ENCODE measurements around the gene SRPK2.

The SRPK2 gene

DNA sequence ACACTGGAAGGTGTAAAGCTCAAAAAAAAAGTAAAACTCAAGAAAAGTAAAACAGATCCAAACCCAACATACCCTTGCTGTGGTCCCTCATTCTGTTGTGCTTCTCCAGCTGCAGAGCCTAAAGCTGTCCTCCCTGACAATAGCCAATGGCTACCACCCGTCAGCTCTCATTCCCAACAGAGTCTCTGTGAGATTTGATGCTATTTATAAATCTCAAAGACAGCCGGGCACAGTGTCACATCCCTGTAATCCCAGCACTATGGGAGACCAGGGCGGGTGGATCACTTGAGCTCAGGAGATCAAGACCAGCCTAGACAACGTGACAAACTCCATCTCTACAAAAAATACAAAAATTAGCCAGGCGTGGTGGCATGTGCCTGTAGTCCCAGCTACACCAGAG, 258.7 kb downstream of the SRPK2 start:
- DNase-seq = no peak

DNA sequence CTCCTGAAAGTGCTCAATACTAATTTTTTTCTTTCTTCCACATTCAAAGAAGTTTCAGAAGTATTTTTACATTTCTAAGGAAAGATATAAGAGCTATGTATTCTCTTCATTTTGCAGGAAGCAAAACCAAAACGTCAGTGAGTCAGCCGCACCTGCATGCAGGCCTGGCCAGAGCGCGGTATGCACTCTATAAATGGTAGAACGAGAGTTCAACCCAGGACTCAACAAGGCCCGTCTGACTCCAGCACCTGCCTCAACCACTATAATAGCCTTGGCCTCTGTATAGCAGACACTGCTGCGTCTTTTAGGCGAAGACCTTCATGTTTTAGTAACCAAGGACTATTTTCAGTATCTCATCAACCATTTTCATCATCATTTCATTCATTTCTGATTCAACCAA, 261.5 kb downstream of the SRPK2 start:
- peak; percentile 45 for DNase-seq

GRCh38 chr7:105126436-105126975, 262.2 kb downstream of the SRPK2 start:
- DNase-seq = no peak

DNA sequence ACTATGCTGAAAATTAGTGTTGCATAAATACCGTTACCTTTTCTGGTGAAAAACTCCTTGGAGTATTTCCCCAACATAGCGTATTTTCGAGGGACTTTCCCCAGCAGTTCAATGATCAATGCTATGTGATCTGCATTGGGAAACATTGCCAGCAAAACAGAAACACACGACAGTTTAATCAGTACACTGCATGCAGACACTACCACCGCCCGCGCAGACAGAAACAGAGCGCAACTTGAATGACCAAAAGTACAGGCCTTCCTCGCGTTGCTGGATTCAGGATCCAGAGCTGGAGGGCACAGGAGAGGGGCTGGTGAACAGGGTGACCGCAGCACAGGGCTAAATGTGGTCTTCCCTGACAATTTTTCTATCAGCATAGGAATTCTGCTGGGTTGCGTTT, 263.0 kb downstream of the SRPK2 start:
- DNase-seq = no peak

DNA sequence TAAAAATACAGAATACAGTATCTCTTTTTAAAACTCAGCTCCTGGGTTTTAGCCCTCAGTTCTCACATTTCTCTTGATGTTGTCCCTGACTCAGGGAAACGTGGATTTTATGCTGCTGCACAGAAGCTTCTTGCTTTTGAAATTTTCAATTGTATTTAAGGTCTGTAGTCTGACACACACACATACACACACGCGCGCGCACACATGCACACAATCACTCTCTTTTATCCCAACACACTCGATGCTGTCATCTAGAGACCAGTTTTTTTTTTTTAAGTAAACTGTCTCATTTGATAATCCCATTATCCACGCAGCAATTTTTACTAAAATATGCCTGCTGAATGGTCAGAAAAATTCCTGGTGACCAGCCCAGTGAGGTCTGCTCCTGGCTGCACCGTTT, 266.1 kb downstream of the SRPK2 start:
- no peak for DNase-seq

- DNase-seq = peak; percentile 74
These were observed 269.8 kb downstream of the SRPK2 start for GRCh38 chr7:105118612-105119600.

DNA sequence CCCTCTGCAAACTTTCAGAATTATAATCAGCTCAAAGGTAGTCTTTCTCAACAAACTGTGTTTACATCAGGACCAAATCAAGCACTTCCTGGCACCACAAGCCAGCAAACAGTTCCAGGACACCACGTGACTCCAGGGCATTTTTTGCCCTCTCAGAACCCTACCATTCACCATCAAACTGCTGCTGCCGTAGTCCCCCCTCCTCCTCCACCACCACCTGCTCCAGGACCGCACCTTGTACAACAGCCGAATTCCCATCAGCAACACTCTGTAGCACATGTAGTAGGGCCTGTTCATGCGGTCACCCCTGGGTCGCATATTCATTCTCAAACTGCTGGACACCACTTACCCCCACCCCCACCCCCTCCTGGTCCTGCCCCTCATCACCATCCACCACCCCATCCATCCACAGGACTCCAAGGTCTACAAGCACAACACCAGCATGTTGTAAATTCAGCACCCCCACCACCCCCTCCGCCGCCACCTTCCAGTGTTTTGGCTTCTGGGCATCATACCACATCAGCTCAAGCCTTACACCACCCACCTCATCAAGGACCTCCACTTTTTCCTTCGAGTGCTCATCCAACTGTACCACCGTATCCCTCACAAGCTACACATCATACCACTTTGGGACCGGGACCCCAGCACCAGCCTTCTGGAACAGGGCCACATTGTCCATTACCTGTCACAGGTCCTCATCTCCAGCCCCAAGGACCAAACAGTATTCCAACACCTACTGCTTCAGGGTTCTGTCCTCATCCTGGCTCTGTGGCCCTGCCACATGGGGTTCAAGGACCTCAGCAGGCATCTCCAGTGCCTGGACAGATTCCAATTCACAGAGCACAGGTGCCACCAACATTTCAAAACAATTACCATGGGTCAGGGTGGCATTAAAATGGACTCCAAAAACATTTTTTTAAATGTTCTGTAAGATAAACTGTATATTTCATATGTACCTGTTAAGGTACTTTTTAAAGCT, 276.0 kb downstream of the SRPK2 start:
- DNase-seq = no peak

- DNase-seq = no peak
These were observed 281.3 kb downstream of the SRPK2 start for GRCh38 chr7:105107458-105107857.

- no peak for DNase-seq
These were observed 282.2 kb downstream of the SRPK2 start for GRCh38 chr7:105106473-105106872.

DNA sequence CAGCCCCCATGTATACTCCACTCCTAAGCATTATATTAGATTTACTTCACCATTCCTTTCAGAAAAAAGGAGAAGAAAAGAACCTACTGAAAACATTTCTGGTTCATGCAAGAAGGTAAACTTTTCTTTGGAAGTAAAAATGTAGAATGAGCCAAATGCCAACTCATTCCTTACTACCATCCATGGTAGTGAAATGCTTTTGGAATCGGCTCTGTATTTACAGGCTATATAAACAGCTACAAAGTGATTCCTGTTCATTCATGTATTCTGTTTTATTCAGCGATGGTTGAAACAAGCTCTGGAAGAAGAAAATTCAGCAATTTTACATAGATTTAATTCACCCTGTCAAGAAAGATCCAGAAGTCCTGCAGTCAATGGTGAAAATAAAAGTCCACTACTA, 283.1 kb downstream of the SRPK2 start:
- DNase-seq = no peak

- no peak for DNase-seq
These were observed 286.0 kb downstream of the SRPK2 start for GRCh38 chr7:105102557-105103352.

DNA sequence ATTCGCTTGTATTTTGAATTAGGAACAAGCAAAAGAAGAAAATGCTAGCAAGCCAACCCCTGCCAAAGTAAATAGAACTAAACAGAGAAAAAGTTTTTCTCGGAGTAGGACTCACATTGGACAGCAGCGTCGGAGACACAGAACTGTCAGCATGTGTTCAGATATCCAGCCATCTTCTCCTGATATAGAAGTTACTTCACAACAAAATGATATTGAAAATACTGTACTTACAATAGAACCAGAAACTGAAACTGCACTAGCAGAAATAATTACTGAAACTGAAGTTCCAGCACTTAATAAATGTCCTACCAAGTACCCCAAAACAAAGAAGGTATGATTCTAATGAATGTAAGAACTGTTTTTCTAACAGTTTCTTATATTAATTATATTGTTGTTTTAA, 286.9 kb downstream of the SRPK2 start:
- DNase-seq = no peak

DNA sequence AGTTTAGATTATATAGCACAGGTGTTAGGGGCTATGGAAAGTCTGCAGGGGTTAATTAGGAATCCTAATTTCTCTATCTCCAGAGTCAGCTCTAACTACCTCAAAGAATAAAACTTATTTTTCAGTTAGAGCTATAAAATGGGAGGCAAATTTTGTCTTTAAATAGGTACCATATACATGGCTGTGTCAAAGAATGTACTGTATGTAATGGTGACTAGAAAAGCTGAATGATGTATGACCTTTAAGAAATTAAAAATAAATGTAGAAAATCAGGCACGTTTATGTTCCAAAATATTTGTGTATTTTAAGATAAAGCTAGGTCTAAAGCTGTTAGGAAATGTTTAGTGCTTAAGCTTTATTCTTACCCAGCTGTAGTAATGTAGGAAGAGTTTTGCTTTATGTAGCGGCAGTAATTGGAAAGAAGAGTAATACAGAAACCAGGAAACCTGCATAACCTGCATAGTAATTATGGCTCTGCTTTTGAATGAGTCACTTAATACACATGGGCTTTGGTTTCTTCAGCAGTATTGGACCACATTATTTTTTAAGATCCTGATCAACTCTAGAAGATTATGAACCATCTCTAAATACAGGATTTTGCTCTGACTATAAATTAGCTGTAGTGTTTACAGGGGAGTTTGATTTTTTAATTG, 289.7 kb downstream of the SRPK2 start:
- no peak for DNase-seq

- DNase-seq = no peak
These were observed 291.1 kb downstream of the SRPK2 start for GRCh38 chr7:105097619-105098018.

GRCh38 chr7:105096306-105096705, 292.4 kb downstream of the SRPK2 start:
- DNase-seq = no peak

- DNase-seq = no peak
These were observed 293.8 kb downstream of the SRPK2 start for GRCh38 chr7:105094966-105095365.

- peak; percentile 9 for DNase-seq
These were observed 300.3 kb downstream of the SRPK2 start for GRCh38 chr7:105088456-105088855.

DNA sequence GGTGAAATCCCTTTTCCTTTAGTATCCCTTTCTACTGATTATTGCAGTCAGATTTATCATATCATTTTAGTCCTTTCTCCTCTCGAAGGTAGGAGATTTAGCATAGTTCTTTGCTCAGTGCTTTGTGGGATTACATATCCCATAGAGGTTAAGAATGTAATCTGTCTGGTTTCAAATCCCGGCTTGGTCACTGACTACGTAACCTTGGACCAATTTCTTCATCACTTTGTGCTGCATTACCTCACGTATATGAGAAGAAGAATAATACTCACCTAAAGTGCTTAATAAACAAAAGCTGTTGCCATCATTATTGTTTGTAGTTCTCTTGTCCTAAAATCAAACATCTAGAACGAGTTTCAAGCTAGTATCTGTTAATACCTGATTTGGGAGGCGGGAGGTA, 300.7 kb downstream of the SRPK2 start:
- DNase-seq = no peak

DNA sequence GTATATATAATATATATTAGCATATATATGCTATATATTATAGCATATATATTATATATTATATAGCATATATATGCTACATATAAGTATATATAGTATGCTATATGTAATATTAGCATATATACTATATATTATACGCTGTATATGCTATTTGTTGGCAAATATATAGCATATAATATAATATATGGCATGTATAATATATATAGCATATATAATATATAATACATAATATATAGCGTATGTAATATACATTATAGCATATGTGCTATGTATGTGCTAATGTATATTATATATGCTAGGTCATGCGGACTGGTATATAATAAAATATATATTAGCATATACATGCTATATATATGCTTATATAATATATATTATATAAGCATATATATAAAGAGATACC, 301.9 kb downstream of the SRPK2 start:
- no peak for DNase-seq

DNA sequence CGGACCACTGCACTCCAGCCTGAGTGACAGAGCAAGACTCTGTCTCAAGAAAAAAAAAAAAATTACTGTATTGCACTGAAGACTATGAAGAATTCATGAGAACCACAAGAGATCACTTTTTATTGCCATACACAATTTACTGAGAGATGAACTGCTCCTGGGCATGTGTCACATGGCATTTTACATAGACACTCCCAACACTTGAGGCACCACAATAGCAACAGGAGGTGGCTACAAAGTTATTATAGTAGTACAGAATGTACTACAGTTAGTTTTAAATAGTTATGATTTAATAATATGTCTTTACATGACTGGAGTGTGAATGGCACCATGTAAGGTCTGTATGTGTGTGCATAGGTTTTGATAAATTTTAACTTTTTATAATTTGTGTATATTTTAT, 304.1 kb downstream of the SRPK2 start:
- peak; percentile 4 for DNase-seq

- DNase-seq = peak; percentile 12
These were observed 309.4 kb downstream of the SRPK2 start for GRCh38 chr7:105079348-105079747.

DNA sequence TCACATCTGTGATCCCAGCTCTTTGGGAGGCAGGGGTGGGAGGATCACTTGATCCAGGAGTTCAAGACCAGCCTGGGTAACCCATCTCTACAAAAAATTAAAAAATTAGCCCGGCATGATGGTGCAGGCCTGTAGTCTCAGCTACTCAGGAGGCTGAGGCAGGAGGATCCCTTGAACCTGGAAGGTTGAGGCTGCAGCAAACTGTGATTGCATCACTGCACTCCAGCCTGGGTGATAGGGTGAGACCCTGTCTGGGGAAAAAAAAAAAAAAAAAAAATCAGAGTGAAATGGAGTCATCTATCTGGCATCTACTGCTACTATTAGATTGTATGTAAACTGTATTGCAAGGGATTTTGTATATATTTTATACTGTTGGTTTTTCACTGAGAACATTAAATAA, 315.6 kb downstream of the SRPK2 start:
- DNase-seq = no peak

Data from MV-4-11 (cell line).